ENCODE data around the gene SLC34A1. TPM values are rescaled to one million over a fixed set of nuclear protein-coding genes. Genes with fewer than 3 reads are reported as not detected.
"Not testable (repeated sequence)": the region's sequence is repeated elsewhere in the genome, so short reads cannot be mapped to it uniquely, and the experiment has no call there.

SLC34A1 gene
- total and polyA plus RNA-seq, 2 donors (not counting 1 experiment from before 2014, with no cell fraction given): 0.06 TPM; not detected in 1

DNA sequence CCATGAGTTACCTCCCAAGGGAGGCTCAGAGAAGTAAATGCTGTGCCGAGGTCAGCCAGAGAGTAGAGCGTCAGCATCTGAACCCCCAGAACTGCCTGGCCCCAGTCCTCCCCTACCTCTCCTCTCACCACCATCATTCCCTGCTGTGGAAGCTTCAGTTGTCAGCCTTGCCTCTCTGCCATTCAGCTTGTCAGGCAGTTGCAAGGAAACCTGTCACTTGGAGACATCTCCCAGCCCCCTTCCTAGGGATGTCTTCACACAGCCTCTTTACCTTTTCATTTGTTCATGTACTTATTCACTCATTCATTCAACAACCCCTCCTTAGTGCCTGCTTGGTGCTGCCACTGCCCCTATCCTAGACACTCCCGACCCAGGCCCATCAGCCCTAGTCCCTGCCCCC is 24.4 kb upstream of the SLC34A1 start:
- no peak for TF ChIP-seq EZH2 (IDR thresholded peaks at IDR 0.05; ENCODE audit: borderline replicate concordance, insufficient read depth, low read depth, low read length, poor library complexity, severe bottlenecking)
- H3K4me1 Mint-ChIP-seq: peaks cover 79% of the 10 kb centered on the region
- peak overlapping the region; percentile 95 for H3K27ac Mint-ChIP-seq
- Histone ChIP-seq H2AFZ (ENCODE audit: insufficient read depth, low read depth, low read length, poor library complexity, severe bottlenecking) (no peak overlapping the region), H3K79me2 (ENCODE audit: control insufficient read depth, insufficient read depth, low read length) (peaks cover 71% of the 10 kb centered on the region), H3K27me3 (replicated peaks in 1 of 4; ENCODE audit: control extremely low read depth in 1 of 4, control insufficient read depth in 3 of 4, insufficient read depth in 4 of 4, low read length in 3 of 4) (no peaks in the 10 kb centered on the region), H3K4me2 (replicated peaks; ENCODE audit: low read depth, low read length, poor library complexity, severe bottlenecking) (peak overlapping the region; percentile 99), H3K4me1 (ENCODE audit: control insufficient read depth in 2 of 2, insufficient read depth in 2 of 2, low read length in 2 of 2) (peaks cover 65 to 82% of the 10 kb centered on the region in 2 donors), H3K9ac (ENCODE audit: low read length) (no peak overlapping the region), H3K27ac (ENCODE audit: low read length in 2 of 2) (peak overlapping the region in 1 of 2 donors; percentile 14), H4K20me1 (ENCODE audit: control insufficient read depth, insufficient read depth, low read length, poor library complexity, severe bottlenecking) (peaks cover 65% of the 10 kb centered on the region), H3K9me3 (ENCODE audit: control extremely low read depth in 1 of 3, control insufficient read depth in 2 of 3, insufficient read depth in 1 of 3, low read length in 2 of 3) (no peaks in the 10 kb centered on the region), H3K4me3 (ENCODE audit: control extremely low read depth in 1 of 5, extremely low read depth in 1 of 5, insufficient read depth in 1 of 5, low read depth in 2 of 5, low read length in 4 of 5) (no peak overlapping the region), H3K36me3 (replicated peaks in 1 of 2; ENCODE audit: control extremely low read depth in 1 of 2, control insufficient read depth in 1 of 2, extremely low read depth in 1 of 2, insufficient read depth in 2 of 2, low read length in 1 of 2) (peaks cover 0 to 16% of the 10 kb centered on the region in 2 experiments)
- H3K9me3 Mint-ChIP-seq (ENCODE audit: insufficient read depth): no peaks in the 10 kb centered on the region
- 94% methylated on average over 3 of the region's 3 CpGs for WGBS (ENCODE audit: insufficient coverage)
- DNase-seq: no peak
- peak overlapping the region; percentile 87 for H3K4me3 Mint-ChIP-seq
- no peak for ATAC-seq (ENCODE audit: low read depth)
- ChIA-PET CTCF (interaction anchor here (1.0 to 7.2 kb wide), 5 partner anchors 8 to 55 kb away, joined by 3 to 60 read pairs (median 3); partner anchors contain the start of gene LMAN2), POLR2A (interaction anchor here (1.1 kb wide), 1 partner anchor 9 kb away, joined by 4 read pairs; no protein-coding TSS in a partner anchor)
- intact Hi-C loops (cut with micrococcal nuclease): no loop called here
- no peaks in the 10 kb centered on the region for H3K27me3 Mint-ChIP-seq

DNA sequence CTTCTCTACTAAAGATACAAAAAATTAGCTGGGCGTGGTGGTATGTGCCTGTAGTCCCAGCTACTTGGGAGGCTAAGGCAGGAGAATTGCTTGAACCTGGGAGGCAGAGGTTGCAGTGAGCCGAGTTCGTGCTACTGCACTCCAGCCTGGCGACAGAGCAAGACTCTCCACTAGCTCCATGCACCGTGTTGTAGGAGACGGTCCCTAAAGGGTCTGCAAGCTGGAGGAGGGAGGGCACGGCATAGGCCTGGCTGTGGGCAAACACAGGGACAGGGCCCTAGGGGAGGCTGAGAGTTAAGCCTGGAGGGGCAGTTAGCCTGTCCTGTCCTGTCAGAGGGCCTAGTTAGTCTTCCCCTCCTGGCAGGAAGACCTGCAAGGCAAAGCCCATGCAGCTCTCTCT is 23.5 kb upstream of the SLC34A1 start:
- Histone ChIP-seq H3K36me3 (replicated peaks in 1 of 2; ENCODE audit: control extremely low read depth in 1 of 2, control insufficient read depth in 1 of 2, extremely low read depth in 1 of 2, insufficient read depth in 2 of 2, low read length in 1 of 2) (peaks cover 0 to 20% of the 10 kb centered on the region in 2 experiments), H3K79me2 (ENCODE audit: control insufficient read depth, insufficient read depth, low read length) (peaks cover 79% of the 10 kb centered on the region), H4K20me1 (ENCODE audit: control insufficient read depth, insufficient read depth, low read length, poor library complexity, severe bottlenecking) (peaks cover 73% of the 10 kb centered on the region), H3K27ac (ENCODE audit: low read length in 2 of 2) (peak overlapping the region in 1 of 2 donors; percentile 50), H3K4me1 (ENCODE audit: control insufficient read depth in 2 of 2, insufficient read depth in 2 of 2, low read length in 2 of 2) (peaks cover 64 to 82% of the 10 kb centered on the region in 2 donors), H3K4me2 (replicated peaks; ENCODE audit: low read depth, low read length, poor library complexity, severe bottlenecking) (peak overlapping the region; percentile 81)
- WGBS (ENCODE audit: insufficient coverage): 96% methylated on average over 6 of the region's 7 CpGs
- H3K4me3 ChIP-seq (ENCODE audit: control extremely low read depth in 1 of 5, extremely low read depth in 1 of 5, insufficient read depth in 1 of 5, low read depth in 2 of 5, low read length in 4 of 5); ATAC-seq (ENCODE audit: low read depth); H3K4me3 Mint-ChIP-seq; H3K27me3 Mint-ChIP-seq; H2AFZ ChIP-seq (ENCODE audit: insufficient read depth, low read depth, low read length, poor library complexity, severe bottlenecking); H3K27me3 ChIP-seq (replicated peaks in 1 of 4; ENCODE audit: control extremely low read depth in 1 of 4, control insufficient read depth in 3 of 4, insufficient read depth in 4 of 4, low read length in 3 of 4); H3K9me3 Mint-ChIP-seq (ENCODE audit: insufficient read depth); DNase-seq; intact Hi-C loops (cut with micrococcal nuclease); H3K9ac ChIP-seq (ENCODE audit: low read length); H3K9me3 ChIP-seq (ENCODE audit: control extremely low read depth in 1 of 3, control insufficient read depth in 2 of 3, insufficient read depth in 1 of 3, low read length in 2 of 3): not testable (repeated sequence)
- H3K27ac Mint-ChIP-seq: peak overlapping the region; percentile 93
- POLR2A ChIA-PET: interaction anchor here (1.1 to 2.5 kb wide), 3 partner anchors 8 to 10 kb away, joined by 4 to 14 read pairs (median 8); partner anchors contain the start of gene LMAN2
- H3K4me1 Mint-ChIP-seq: peaks cover 79% of the 10 kb centered on the region
- CTCF ChIA-PET: interaction anchor here (0.9 to 2.8 kb wide), 7 partner anchors 8 to 51 kb away, joined by 3 to 16 read pairs (median 4); partner anchors contain the start of gene LMAN2
